Measurements from ENCODE around the gene CCDC107.

CCDC107 gene

GRCh38 chr9:35710818-35711500 lies 52.9 kb downstream of the CCDC107 start:
- Histone ChIP-seq H3K4me3 (no peak overlapping the region), H3K27ac (peak overlapping the region in 1 of 2 donors; percentile 43)
- no peak for DNase-seq (ENCODE audit: low spot score)
- TF ChIP-seq CTCF (IDR thresholded peaks at IDR 0.05): no peak

All from coronary artery (tissue), 2 donors.